COLO829 (cell line): ENCODE results near the gene SRPRB.

ENCODE experiments used
- DNase-seq: peaks from one replicate; pipeline ENCODE4 v3.0.0; 2012; ENCODE audit warnings: low spot score

The SRPRB gene

DNA sequence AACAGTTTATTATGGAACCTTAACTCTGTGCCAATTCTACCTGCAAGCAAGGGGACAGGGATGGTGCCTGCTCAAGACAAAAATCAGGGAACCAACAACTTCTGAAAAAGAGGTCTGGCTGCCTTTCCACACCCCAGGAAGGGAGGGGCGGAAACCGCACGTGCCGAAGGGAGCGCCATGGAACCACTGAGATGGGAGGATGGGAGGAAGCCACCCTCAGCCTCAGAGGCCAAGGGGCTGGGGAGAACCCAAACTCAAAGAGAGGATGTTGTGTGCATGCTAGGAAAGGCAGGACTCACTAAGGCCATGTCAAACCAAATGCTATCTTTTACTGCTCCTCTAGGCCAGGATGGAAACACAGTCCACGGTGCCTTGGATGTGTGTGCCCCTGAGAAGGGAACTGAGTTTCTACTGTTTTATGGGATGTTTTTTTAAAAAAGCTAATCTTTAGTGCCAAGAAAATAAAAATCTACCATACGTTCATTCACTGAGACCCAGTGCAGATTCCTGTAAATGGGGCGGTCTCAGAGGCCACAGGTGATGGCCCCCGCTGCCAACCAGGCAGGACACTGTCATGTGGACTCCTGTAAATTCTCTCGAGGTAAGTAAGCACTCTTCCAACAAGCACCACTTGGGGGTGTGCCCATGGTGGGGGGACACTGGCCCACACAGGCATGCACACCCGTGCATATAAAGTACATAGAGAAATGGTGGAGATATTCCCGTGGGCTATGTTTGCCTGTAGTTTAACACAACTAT is 20.5 kb downstream of the SRPRB start:
- DNase-seq: no peak

DNA sequence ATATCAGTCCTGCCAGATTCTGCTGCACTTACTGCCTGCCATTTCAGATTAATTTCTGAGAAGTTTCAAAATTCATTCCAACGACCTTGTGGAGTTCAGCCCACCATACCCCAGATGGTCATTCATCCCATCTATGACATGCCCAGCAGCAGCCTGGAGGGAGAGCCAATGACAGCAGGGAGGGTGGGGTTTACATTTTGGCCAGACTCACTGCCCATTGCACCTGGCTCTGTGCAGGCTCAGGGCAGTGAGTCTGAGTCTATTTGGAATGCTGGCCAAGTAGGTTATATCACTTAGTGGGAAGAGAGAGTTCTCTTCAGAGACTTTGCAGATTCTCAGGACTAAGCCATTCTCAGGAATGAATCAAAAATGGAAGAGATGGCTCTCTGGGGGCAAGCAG is 21.5 kb downstream of the SRPRB start:
- DNase-seq: no peak

DNA sequence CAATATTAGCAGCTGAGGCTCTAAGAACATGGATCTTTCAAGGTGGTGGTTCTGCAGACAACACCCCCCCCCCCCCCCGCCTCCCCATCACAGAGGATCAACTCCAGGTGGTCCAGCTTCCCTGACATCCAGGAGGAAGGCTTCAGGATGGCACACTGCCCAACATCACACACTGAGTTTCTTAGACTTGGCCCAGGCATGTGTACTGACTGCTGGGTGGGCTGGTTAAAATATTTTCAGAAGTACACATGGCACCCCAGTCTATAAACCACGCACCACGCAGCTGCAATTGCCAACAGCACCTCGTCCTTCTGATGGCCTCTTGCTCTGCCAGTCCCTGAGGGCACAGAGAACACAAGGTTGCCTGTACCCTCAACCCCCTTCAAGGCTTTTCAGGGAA is 22.1 kb downstream of the SRPRB start:
- no peak for DNase-seq

DNA sequence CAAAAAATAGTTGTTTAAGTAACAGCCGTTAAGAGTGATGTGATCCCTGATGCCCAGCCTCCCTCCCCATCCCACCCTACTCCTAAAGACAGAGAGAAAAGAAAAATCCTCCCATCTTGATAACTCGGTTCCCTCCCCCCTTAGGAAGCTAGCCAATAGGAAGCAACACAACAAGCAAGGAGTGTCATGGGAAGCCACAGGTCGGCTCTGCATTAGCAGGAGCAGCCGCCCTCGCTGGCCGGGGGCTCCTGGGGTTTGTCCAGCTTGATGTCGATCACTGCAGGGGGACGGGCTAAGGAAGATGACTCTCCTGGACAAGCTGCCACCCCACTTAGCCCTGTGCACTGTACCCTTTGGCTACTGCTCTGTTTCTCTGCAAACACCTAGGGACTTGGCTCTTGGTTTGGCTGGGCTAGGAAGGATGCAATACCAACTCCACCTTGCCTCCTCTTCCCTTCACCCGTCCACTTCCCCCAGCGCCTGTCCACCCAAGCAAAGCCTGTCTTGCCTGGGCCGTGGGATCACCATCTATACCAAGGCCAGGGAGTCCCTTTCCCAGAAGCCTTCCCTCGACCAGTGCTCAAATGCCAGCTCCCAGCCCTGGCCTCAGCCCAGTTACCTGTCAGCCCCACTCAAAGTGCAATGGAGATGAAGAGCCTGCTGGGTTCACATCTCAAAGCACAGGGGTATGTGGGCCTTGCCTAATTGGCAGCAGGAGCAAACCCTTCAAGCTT is 23.1 kb downstream of the SRPRB start:
- DNase-seq: no peak

DNA sequence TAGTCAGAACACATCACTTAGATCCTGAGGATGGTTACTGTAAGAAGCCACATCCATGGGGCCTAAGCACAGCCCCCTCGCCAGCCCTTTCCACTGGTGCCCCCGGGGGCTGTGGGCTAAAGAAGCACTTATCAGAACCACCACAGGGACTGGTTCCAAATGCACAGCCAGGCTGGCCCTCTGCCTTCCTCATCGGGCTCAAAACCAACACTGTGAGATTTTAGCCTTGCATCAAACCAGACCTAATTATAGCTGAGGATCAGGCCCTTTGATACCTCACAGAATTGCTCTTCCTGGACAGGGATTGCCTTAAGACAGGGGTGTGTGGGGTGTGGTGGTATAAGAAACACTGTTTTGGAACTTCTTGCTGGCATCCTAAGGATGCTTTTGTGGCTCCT is 23.7 kb downstream of the SRPRB start:
- DNase-seq: no peak

DNA sequence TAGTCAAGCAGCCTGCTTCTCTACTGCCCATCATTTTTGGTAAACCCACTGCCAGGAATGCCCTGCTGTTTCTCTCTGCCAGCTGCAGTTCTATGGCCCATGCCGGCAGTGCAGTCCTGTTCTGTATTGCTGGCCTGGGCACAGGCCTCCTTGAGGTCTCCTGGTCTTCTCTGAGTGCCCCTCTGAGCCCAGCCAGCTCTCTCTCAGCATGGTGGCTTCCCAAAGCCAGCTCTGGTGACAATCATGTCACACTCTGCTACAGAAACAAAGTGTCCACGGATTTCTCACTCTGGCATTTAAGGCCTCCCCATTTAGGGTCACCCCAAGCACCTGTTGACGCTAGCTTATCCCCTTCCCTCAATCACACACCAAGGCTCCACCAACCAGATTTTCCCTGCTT is 24.5 kb downstream of the SRPRB start:
- DNase-seq: no peak

DNA sequence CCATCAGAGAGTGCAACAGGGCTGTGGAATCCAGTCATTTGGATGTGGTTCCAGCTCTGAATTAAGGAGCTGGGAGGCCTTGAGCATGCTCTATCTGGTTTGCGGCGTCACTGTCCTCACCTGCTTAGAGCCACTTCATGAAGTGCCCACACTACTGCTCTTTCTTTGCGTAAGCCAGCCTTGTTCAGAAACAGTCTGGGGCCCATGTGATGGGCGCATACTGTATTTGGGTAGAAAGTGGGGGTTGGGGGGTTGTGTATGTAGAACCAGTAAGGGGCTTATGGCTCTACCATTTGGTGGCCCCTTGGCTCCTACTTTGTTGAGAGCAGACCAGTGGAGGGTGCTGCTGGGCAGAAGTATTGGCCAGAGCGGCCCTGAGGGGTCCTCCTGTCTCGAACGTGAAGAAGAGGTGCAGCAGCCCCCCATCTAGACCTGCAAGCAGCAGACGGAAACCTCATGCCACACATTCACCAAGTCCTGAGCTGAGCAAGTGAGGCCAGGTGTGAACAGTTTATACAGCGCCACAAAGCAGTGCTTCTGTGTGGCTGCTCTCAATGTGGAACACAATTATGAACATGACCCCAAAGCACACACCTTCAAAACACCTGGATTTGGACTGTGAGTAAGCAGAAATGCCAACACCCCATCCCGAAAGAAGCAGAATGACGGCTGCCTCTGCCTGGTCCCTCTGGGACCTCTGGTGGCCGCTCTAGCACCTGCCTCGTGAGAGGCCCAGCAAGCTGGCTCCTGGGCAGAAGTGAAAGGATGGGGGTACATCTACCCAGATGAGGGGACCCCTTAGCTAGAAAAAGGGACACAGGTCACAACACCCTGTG is 26.6 kb downstream of the SRPRB start:
- no peak for DNase-seq

DNA sequence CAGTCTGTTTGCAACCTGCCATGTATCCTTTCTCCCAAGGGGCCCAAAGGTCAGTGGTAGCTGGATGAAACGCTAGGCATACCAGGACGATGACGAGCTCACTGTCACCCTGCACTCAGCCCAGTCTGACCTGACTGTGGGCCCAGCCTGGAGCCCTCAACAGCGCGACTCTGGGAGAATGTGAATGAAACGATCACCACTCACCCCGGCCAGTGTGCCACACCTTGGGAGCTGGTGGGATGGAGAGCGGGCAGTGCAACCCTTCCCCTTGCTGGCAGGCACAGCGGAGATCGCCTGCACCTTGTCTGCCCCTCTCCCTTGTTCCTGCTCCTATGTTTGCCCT is 27.2 kb downstream of the SRPRB start:
- DNase-seq: no peak

DNA sequence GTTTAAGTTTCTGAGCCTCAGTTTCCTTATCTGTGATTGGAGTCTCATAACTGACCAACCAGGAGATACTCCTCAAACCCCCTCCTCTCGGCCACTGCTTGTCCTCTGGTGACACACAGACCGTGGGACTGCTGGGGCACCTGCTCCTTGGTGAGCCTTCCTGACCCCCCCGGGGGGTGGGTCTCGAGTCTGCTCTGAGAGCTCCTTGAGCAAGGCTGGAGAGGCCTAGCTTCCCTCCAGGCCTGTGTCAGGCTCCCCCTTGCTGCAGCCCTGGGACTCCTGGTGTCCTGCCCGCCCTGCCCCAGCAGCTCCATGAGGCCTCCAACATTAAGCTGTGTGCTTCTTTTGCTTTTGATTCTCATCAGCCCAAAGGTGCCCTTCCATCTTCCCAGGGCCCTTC is 27.7 kb downstream of the SRPRB start:
- DNase-seq: no peak

DNA sequence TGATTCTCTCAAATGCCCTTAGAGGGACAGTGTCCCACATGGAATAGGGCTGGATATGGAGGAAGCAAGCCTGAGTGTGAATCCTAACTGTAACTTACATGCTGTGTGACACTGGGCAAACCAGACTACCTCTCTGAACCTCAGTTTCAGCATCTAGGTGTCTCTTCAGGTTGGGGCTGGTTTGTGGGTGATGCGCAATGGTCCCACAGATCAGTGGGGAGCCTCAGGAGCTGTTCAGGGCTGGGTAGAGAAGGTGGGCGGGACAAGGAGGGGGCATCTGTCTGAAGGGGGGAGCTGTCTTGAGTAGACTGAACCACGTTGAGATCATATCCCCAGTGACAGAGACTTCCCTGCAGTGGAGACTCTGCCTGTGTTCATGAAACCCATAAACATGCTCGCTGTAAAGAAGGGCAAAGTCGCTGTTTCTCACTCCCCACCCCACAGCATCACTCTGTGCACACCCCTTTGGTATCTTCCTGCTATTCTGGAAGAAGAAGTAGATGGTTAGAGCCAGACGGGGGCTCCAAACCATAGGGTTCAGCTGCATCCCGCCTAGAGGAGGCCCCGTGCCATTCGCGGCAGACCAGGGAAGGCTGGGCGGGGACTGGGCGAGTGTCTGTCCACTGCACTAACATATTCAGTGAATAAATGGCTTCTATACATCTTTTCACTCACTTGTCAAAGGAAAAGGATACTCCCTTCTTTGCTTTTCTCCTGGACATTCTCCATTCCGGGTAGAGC is 28.4 kb downstream of the SRPRB start:
- DNase-seq: no peak

DNA sequence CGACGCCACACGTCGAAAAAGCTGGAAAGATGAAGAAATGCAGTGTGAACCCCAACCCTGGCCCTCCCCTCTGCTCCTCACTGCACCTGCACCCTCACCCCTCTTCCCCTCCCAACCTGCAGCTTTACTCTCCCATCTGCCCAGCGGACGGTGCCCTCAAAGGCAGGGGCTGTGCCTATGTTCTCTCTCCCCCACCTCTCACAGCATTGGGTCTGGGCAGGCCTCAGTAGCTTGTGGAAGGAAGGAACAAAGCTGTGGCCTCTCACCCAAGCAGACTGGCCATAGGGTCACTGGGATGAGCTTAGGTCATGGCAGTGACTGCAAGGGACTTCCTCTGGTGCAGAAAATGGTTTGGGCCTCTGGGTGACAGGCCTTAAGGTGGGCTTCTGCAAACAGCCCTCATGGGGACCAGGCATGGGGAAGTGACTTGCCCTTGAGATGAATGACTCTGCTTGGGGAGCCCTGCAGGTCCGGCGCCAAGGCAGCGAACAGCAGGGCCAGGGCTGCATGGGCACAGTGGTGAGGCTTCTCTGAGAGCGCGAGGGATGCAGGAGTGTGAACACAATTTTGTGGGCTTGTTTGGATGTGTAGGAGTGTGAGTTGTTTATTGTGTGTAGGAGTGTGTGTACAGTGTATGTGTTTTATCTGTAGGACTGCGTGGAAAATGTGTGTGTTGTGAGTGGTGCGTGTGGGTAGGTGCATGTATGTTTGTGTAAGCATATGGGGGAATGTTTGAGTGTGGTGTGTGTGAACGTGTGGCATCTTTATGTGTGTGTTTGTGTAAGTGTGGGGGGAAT is 29.2 kb downstream of the SRPRB start:
- no peak for DNase-seq

DNA sequence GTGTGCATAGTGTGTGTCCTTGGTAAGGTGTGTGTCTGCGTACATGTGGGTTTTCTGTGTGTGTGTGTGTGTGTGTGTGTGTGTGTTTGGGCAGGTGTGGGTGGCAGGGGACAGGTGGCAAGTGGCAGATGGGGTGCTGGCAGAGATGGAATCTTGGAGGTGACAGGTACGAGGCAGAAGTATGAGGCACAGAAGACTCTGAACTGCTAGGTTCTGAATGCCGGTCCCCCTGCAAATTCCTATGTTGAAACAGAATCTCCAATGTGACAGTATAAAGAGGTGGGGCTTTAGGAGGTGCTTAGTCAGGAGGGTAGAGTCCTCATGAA is 29.8 kb downstream of the SRPRB start:
- DNase-seq: no peak

DNA sequence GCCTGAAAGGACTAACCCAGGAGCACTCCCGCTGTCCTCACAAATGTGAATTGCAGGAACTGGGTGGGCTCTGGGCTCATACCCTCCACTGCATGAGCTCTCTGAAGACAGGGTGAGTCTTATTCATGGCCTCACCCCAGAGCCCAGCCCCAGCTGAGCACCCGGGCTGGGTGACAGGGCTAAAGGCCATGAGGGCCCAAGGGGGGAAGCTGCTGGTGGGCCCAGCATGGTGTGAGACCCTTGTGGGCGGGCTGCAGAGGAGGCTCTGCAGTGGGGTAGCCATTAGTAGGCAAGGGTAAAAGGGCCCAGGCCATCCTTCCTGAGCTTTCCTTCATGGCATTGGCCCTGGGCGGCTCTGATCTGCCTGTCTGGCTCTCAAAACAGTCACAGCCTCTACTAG is 30.3 kb downstream of the SRPRB start:
- DNase-seq: no peak

DNA sequence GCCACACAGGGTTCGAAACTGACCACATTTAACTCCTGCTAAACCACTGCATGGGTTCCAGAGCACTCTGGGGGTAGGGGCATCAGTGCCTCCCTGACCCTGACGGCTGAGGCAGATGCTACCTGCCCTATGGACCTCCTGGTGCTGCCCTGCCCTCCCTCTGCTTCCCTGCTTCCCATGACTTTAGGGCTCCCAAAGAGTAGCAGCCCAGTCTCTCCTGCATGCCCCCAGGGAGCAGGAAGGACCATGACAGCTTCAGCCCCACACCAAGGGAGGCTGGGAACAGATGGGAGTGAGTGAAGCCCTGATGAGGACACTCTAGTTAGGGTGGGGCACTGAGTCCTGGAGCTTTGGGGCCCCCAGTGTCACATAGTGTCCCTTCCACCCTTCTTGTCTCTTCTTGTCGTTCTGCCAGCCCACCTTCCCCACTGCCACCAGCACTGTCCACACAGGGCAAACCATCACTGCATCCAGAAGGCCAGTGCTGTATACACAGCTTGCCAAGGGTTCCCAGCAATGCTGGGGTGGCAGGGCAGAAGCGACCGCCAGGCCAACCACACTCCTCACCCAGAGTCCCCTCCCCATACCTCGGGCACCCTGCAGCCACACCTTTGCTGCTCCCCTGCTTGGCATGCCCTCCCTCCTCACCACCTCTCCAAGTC is 31.0 kb downstream of the SRPRB start:
- DNase-seq: no peak

DNA sequence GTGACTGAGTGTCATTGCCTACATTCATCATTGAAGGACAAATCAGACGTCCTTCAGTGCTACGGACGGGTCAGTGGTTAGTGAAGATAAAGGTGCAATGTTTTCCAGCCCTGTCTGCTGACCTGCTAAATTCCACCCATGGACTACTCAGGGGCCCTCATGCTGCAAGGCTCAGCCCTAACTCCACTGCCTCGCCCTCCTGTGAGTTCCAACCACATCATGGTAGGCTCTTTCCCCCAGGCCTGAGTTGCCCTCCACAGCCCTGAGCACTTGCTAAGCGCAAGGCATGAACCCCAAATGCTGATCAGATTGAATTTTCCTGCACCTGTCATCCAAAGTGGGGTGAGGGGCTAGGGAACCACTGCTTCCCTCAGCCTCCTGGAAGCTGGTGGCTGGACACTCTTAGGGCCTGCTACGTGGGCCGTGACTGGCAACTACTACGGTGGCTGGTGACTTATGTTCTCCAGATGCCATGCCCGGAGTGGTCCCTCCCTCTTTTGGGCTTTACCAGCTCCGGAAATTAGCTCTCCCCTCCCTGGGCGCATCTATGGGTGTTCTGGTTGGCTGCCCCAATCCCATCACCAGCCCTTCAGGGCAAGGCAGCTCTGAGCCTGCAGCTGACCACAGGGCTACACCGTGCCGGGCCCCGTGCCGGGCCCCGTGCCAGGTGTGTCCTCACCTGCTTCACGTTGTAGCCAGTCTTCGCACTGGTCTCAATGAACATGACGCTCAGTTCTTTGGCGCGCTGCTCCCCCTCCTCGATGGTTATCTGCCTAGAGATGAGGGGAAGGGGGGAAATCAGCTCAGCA is 32.1 kb downstream of the SRPRB start:
- DNase-seq: no peak

DNA sequence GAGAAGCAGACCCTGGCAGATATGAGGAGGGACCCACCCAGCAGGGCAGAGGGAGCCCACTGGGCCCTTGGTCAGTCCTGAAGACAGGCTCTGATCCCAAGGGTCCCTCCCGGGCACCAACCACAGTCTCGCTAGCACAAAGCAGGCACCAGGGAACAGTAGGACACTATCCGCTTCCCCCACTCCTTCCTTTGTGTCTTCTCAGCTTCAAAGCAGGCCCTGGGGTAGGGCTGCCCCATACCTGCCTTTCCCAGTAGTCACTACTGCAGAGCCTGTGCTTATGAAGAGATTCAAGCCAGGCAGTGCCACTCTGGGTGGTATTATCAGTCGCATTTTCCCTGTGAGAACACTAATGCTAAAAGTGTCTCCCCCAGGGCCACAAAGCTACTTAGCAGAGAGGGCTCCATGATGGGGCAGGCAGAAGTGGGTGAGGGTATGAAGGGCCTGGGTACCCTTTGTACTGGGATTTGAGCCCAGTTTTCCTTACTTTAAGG is 32.7 kb downstream of the SRPRB start:
- DNase-seq: no peak

DNA sequence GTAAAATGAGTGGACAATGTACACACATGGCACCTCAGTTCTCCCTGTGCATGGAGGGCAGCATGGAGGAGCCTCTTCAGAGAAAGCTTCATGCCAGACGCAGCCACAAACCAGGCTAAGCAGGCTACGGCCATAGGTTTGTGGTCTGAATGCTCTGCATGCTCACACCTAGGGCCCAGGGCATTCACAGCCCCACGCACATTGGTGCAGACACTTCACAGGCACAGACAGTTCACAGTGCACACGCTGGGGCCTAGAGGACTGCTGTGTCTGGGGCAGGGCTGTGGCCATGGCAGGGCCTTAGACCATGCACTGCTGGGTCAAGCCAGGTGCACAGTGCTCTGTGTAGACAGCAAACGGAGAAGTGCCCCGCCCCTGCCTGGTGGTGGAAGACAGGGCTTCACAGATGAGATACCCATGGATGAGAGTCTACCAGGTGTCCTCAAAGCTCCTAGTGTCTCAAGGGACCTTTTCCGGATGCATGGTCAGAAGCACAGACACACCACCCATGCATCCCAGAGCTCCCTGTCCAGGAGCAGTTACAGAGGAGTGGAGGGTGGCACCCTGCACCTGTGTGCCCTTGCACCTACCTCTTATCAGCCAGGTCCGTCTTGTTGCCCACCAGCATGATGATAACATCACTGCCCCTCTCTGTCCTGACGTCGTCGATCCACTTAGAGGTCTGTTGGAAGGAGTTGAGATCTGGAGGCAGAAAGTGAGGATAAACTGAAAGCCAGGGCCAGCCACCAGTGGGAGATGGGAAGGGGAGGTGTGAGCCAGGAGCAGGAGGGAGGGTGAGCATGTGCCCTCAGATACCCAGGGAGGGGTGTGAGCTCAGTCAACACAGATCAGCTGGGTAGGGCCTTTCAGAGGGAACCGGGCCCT is 33.5 kb downstream of the SRPRB start:
- no peak for DNase-seq

DNA sequence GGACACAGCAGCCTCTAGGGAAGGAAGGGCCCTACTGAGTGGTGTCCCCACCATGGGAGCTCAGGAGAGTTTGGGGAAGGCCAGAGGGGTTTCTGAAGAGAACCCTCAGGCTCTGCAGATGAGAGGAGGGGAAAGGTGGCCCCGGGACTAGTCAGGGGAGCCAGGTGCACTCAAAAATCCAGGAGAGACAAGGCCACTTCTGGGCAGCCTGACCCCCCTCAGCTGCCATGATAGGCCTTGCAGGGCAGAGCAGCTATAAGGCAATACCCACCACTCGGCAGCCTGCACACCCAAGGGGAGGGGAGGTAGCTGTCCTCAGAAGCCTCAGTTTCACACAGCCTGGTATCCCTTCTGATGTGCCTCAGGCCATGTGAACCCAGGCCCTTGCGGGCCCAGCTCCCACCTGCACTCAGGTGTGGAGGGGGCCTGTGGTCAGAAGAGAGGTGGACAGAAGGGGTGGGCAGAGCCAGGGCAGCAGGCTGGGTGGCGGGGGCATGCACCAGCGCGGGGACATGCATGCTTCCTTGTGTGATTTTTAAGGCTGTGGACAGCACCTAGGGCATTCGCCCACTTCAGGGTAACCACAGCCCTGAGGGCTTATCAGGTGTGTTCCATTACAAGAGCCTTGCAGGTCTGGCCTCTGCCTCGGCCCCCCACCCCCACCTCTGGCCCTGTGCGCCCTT is 34.6 kb downstream of the SRPRB start:
- DNase-seq: no peak
